Suprapubic skin (tissue), 4 donors: ENCODE results near the gene UCMA. TPM values are rescaled to one million over a fixed set of nuclear protein-coding genes. Genes with fewer than 3 reads are reported as not detected.
"Not testable (repeated sequence)": the region's sequence is repeated elsewhere in the genome, so short reads cannot be mapped to it uniquely, and the experiment has no call there.

ENCODE experiments used
- DNase-seq, 2 donors: peaks; one replicate each; pipeline ENCODE4 v3.0.0-alpha.2; 2019; ENCODE audit warnings: low spot score in 2 of 2
- H3K27ac ChIP-seq: fragments of 200-600 bp; sonication (generic); one replicate; pipeline ENCODE4 v1.5.1; 2019
- H3K27me3 ChIP-seq: fragments of 200-600 bp; sonication (generic); one replicate; pipeline ENCODE4 v1.5.1; 2019
- H3K36me3 ChIP-seq: fragments of 200-600 bp; sonication (generic); one replicate; pipeline ENCODE4 v1.5.1; 2019
- H3K4me1 ChIP-seq: fragments of 200-600 bp; sonication (generic); one replicate; pipeline ENCODE4 v1.5.1; 2019
- H3K4me3 ChIP-seq: fragments of 200-600 bp; sonication (generic); one replicate; pipeline ENCODE4 v1.5.1; 2019; ENCODE audit warnings: mild to moderate bottlenecking
- H3K9me3 ChIP-seq: fragments of 200-600 bp; sonication (generic); one replicate; pipeline ENCODE4 v1.5.1; 2019
- CTCF ChIP-seq, 2 donors: fragments of 200-600 bp in 1 of 2; fragments of 450-650 bp in 1 of 2; sonication (generic) in 1 of 2; IDR thresholded peaks; one replicate each; pipeline ENCODE4 v1.5.1; 2016 to 2019; ENCODE audit warnings: antibody characterized with exemption in 2 of 2, mild to moderate bottlenecking in 1 of 2, moderate library complexity in 1 of 2
- EP300 ChIP-seq: sonication (generic); formaldehyde crosslinking; IDR thresholded peaks from one replicate; pipeline ENCODE4 v1.6.1; 2017; ENCODE audit warnings: antibody characterized with exemption
- POLR2A ChIP-seq, 2 donors: fragments of 450-650 bp; IDR thresholded peaks; one replicate each; pipeline ENCODE4 v1.6.1; 2017; ENCODE audit warnings: antibody characterized with exemption in 2 of 2, mild to moderate bottlenecking in 2 of 2, moderate library complexity in 2 of 2
- POLR2AphosphoS5 ChIP-seq, 3 donors: sonication (generic); formaldehyde crosslinking; IDR thresholded peaks; one replicate each; pipeline ENCODE4 v1.6.1; 2017; ENCODE audit warnings: antibody characterized with exemption in 3 of 3
- WGBS: methylation state at CpG from one replicate; pipeline ENCODE4 v1.1.5; 2018; 5-methylcytosine and 5-hydroxymethylcytosine counted together
- total RNA-seq, 4 donors: library from RNA; depleted of rRNA; stranded (reverse); fragments of >200 nt; gene quantifications; one replicate each; pipeline ENCODE4 v1.1.0, GENCODE V29; 2016

UCMA gene
- total RNA-seq = not detected

GRCh38 chr10:13234172-13234571, at the start of gene UCMA:
Gene UCMA (minus strand): TSS chr10:13234374. CDS start chr10:13234258, 116 bp downstream.
- no peaks in the 10 kb centered on the region for H3K9me3 ChIP-seq
- no peak for TF ChIP-seq POLR2AphosphoS5 (IDR thresholded peaks at IDR 0.05)
- no peak within 1 kb of the TSS for H3K27ac ChIP-seq
- no peak within 1 kb of the TSS for H3K4me3 ChIP-seq
- H3K27me3 ChIP-seq = peaks cover 5% of the 10 kb centered on the region
- peak in 1 of 2 donors; percentile 64 for DNase-seq
- no peaks in the 10 kb centered on the region for H3K4me1 ChIP-seq
- H3K36me3 ChIP-seq = no peaks in the 10 kb centered on the region
- 79% methylated on average over 10 of the region's 10 CpGs for WGBS

GRCh38 chr10:13282348-13282747, 48.2 kb upstream of the UCMA start:
- not testable (repeated sequence) for H3K4me3 ChIP-seq, H3K4me1 ChIP-seq, DNase-seq, H3K27me3 ChIP-seq, H3K27ac ChIP-seq, H3K9me3 ChIP-seq
- H3K36me3 ChIP-seq = peaks cover 38% of the 10 kb centered on the region
- 91% methylated on average over 6 of the region's 6 CpGs for WGBS

- Histone ChIP-seq H3K9me3 (no peaks in the 10 kb centered on the region), H3K27ac (no peak overlapping the region), H3K4me3 (no peak overlapping the region), H3K36me3 (peaks cover 28% of the 10 kb centered on the region), H3K4me1 (peaks cover 6% of the 10 kb centered on the region), H3K27me3 (no peaks in the 10 kb centered on the region)
- TF ChIP-seq CTCF (IDR thresholded peaks at IDR 0.05) (no peak), POLR2AphosphoS5 (IDR thresholded peaks at IDR 0.05) (no peak), POLR2A (IDR thresholded peaks at IDR 0.05) (no peak), EP300 (no peak)
- no peak for DNase-seq
- WGBS = 49% methylated on average over 4 of the region's 4 CpGs
These were observed 42.7 kb upstream of the UCMA start for GRCh38 chr10:13276749-13277365.

GRCh38 chr10:13276146-13276545, 42.0 kb upstream of the UCMA start:
- H3K9me3 ChIP-seq, H3K27ac ChIP-seq, DNase-seq, H3K4me3 ChIP-seq, H3K27me3 ChIP-seq: not testable (repeated sequence)
- 97% methylated on average over 11 of the region's 11 CpGs for WGBS
- Histone ChIP-seq H3K4me1 (peaks cover 11% of the 10 kb centered on the region), H3K36me3 (peaks cover 28% of the 10 kb centered on the region)

GRCh38 chr10:13272164-13272571, 38.0 kb upstream of the UCMA start:
- Histone ChIP-seq H3K4me1 (peaks cover 11% of the 10 kb centered on the region), H3K27me3 (no peaks in the 10 kb centered on the region), H3K4me3 (no peak overlapping the region), H3K27ac (no peak overlapping the region), H3K9me3 (no peaks in the 10 kb centered on the region), H3K36me3 (no peaks in the 10 kb centered on the region)
- WGBS = 46% methylated on average over 12 of the region's 12 CpGs
- TF ChIP-seq CTCF (IDR thresholded peaks at IDR 0.05) (no peak), EP300 (no peak), POLR2A (IDR thresholded peaks at IDR 0.05) (no peak), POLR2AphosphoS5 (IDR thresholded peaks at IDR 0.05) (no peak)
- peak in 1 of 2 donors; percentile 81 for DNase-seq

GRCh38 chr10:13271552-13272163, 37.5 kb upstream of the UCMA start:
- Histone ChIP-seq H3K27me3 (no peaks in the 10 kb centered on the region), H3K9me3 (no peaks in the 10 kb centered on the region), H3K4me3 (no peak overlapping the region), H3K27ac (no peak overlapping the region), H3K36me3 (no peaks in the 10 kb centered on the region), H3K4me1 (peaks cover 11% of the 10 kb centered on the region)
- peak in 1 of 2 donors; percentile 67 for DNase-seq
- WGBS = 44% methylated on average over 11 of the region's 14 CpGs
- TF ChIP-seq EP300 (no peak), POLR2A (IDR thresholded peaks at IDR 0.05) (no peak), POLR2AphosphoS5 (IDR thresholded peaks at IDR 0.05) (no peak), CTCF (IDR thresholded peaks at IDR 0.05) (peak in 1 of 2 donors; percentile 15)
